ENCODE measurements around the gene PLCD3. TPM values are rescaled to one million over a fixed set of nuclear protein-coding genes. Genes with fewer than 3 reads are reported as not detected.
A peak's percentile ranks its signal among the peaks of the same experiment; 100 is the strongest.

PLCD3 gene
- total and polyA plus RNA-seq, 2 of the 13 experiments (the other 11 are each of a cell fraction or from before 2014, with no cell fraction given) = 11.3 to 39.1 TPM

GRCh38 chr17:45060797-45061605 lies 71.3 kb downstream of the PLCD3 start, which contains the start of gene NMT1 (continued):
- no peak for TF ChIP-seq MZF1 (CRISPR knock-in tag; IDR thresholded peaks at IDR 0.05; ENCODE audit: borderline replicate concordance)
- TF ChIP-seq ZFP90 (CRISPR knock-in tag; IDR thresholded peaks at IDR 0.05; ENCODE audit: borderline replicate concordance) = no peak; the same call in 1 of the 2 replicates
- no peak for TF ChIP-seq RAD51 (IDR thresholded peaks at IDR 0.05; ENCODE audit: borderline replicate concordance)
- TF ChIP-seq ZNF414 (CRISPR knock-in tag; IDR thresholded peaks at IDR 0.05) = no peak; the same call in 1 of the 2 replicates
- TF ChIP-seq, protein P1, sequence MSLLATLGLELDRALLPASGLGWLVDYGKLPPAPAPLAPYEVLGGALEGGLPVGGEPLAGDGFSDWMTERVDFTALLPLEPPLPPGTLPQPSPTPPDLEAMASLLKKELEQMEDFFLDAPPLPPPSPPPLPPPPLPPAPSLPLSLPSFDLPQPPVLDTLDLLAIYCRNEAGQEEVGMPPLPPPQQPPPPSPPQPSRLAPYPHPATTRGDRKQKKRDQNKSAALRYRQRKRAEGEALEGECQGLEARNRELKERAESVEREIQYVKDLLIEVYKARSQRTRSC (CRISPR knock-in tag; IDR thresholded peaks at IDR 0.05; ENCODE audit: low read depth) = no peak
- TF ChIP-seq JDP2 (CRISPR knock-in tag; IDR thresholded peaks at IDR 0.05; ENCODE audit: borderline replicate concordance) = no peak
- TF ChIP-seq ZNF207 (IDR thresholded peaks at IDR 0.05; ENCODE audit: borderline replicate concordance) = no peak
- peak; percentile 70 for TF ChIP-seq ZNF3 (CRISPR knock-in tag; IDR thresholded peaks at IDR 0.05)
- TF ChIP-seq ZNF512B (CRISPR knock-in tag; IDR thresholded peaks at IDR 0.05; ENCODE audit: borderline replicate concordance) = no peak
- no peak for TF ChIP-seq CSRNP1 (CRISPR knock-in tag; IDR thresholded peaks at IDR 0.05)
- TF ChIP-seq ADNP (CRISPR knock-in tag; IDR thresholded peaks at IDR 0.05) = no peak
- peak; percentile 83 for TF ChIP-seq ZNF256 (CRISPR knock-in tag; conservative IDR thresholded peaks at IDR 0.05)
- peak; percentile 27; the same call in 1 of the 2 replicates for TF ChIP-seq ZNF317 (CRISPR knock-in tag; IDR thresholded peaks at IDR 0.05)
- peak; percentile 88 for TF ChIP-seq HNF1B (CRISPR knock-in tag; IDR thresholded peaks at IDR 0.05)
- TF ChIP-seq ZNF691 (CRISPR knock-in tag; IDR thresholded peaks at IDR 0.05; ENCODE audit: borderline replicate concordance, low read depth) = no peak
- TF ChIP-seq ZNF652 (CRISPR knock-in tag; IDR thresholded peaks at IDR 0.05; ENCODE audit: borderline replicate concordance, low read depth) = no peak
- peak; percentile 96 for TF ChIP-seq MYC (CRISPR knock-in tag; IDR thresholded peaks at IDR 0.05; ENCODE audit: borderline replicate concordance)
- peak; percentile 96 for TF ChIP-seq POLR2AphosphoS2 (IDR thresholded peaks at IDR 0.05; ENCODE audit: low read depth, low read length)
- no peak; the same call in none of the 2 replicates for TF ChIP-seq ZNF205 (CRISPR knock-in tag; IDR thresholded peaks at IDR 0.05)
